Measurements from ENCODE around the gene TBXAS1.
"Not testable (repeated sequence)": the region's sequence is repeated elsewhere in the genome, so short reads cannot be mapped to it uniquely, and the experiment has no call there.

The TBXAS1 gene

DNA sequence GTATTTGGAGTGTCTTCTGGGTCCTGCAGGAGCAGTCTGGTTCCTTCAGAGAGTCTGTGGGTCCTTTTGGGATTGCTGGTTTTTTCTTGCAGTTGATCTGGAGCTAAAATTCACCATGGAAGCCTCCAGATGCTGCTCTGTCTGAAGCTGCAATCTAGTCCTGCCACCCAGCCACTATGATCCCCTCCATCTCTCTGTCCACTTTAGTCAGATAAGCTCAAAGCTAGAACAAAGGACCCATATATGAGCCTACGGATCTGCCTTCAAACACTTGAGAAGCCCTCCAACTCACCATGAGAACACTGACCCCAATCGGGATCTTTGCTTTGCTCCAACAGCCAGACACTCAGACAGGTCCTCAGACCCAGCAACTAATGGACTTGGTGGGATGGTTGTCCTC, 618 bp upstream of the TBXAS1 start:
- no peak for DNase-seq

DNA sequence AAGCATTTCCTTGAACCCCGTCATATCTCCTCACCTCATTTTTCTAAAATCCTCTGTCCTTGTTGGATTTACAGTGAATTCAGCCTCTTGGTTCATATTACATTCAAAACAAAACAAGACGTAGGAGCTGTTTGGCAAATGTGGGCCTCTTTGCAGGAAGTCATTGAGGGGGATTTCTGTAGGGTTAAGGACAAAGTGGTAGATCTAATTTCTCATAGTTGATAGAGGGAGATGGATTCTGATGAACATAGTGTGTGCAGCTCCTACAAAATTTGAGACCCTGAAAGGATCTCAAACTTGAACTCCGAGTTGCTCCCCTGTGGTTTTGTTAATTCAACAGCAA, 682 bp downstream of the TBXAS1 start:
- DNase-seq = no peak

DNA sequence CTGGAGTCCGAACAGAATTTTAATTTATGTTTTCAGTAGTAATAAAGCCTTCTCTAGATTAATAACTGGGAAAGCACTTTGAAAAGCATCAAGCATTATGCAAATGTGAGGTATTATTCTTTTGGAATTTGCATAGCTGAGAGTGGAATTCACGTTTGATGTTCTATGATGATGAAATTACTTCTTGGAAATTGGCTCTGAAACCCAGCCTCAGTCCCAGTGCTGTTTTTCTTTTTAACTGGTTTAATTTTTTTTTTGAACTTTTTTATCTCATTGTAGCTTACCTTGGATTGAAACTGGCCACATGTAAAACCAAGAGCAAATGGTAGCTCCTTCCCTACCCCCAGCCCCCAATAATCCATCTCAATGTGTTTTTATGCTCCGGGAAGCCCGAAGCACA, 1.2 kb downstream of the TBXAS1 start:
- no peak for DNase-seq

- no peak for DNase-seq
These were observed 1.9 kb downstream of the TBXAS1 start for GRCh38 chr7:139830782-139831501.

DNA sequence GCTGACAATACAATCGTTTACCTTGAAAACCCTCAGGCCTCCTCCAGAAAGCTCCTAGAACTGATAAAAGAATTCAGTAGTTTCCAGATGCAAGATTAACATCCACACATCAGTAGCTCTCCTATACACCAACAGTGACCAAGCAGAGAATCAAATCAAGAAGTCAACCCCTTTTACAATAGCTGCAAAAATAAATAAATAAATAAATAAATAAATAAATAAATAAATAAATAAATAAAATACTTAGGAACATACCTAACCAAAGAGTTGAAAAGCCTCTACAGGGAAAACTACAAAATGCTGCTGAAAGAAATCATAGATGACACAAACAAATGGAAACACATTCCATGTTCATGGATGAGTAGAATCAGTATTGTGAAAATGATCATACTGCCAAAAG, 6.8 kb downstream of the TBXAS1 start:
- not testable (repeated sequence) for DNase-seq

GRCh38 chr7:139837291-139837690, 8.2 kb downstream of the TBXAS1 start:
- not testable (repeated sequence) for DNase-seq

DNA sequence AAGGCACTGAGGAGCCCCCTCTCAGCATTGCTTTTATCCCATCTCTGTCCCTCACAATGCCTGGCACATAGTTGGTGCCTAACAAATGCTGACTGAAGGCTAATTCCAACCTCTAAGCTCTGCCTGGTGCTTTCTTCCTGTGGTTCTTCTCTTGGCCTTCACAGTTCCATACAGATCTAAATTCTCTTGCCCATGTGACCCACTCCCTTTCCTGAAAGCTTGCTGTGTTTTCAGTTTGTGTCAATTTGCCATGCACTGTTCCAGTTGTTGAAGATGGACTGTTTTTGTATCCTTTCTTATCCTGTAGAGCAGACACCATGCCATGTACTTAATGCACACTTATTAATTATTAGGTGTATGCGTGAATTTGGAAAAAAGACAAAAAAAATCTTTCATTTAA, 9.2 kb downstream of the TBXAS1 start:
- DNase-seq = no peak

GRCh38 chr7:139838876-139839275, 9.8 kb downstream of the TBXAS1 start:
- DNase-seq = no peak

- DNase-seq = no peak
These were observed 11.7 kb downstream of the TBXAS1 start for GRCh38 chr7:139840776-139841175.

DNA sequence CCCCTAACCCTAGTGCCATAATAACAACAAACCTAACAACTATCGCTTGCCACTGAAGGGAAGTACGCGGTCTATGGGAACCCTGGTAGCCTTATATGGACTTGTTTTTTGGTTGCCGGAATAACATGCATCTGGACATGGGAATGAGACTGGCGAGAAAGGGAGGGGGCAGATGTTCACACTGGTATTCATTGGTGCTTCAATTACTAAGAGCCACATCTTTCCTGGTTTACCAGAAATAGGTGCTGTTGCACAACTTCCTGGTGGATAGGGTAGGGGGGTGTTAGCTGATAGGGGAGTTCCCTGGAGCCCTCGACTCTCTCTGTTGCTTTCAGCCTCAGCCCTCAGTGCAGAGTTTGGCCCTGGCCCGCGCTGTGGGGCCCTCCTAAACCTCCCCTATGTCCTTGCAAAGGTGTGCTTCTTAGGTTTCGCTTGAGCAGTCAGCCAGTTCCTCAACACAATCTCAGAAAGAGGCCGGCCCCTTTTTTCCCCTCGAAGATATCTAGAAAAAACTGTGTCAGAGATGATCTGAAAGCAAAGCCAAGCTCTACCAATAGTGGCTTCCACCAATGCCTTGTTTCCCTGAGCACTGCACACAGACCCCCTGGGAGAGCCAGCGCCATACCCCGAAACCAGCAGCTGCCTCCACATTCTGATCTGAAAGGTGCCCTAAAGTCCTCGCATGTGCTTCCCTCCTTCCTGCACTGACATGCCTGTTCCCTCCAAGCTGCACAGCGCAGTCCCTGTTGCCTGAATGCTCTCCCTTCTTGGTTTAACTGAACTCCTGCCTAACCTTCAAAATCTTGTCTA, 13.5 kb downstream of the TBXAS1 start:
- DNase-seq = no peak

DNA sequence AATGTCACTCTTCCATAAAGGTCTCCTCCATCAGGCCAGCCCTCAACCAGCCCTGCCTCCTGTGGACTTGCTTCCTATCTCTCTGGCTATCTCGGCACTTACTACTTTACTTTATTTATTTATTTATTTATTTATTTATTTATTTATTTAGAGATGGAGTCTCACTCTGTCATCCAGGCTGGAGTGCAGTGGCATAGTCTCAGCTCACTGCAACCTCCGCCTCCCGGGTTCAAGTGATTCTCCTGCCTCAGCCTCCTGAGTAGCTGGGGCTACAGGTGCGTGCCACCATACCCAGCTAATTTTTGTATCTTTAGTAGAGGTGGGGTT, 14.1 kb downstream of the TBXAS1 start:
- not testable (repeated sequence) for DNase-seq

- no peak for DNase-seq
These were observed 15.8 kb downstream of the TBXAS1 start for GRCh38 chr7:139844779-139845442.

DNA sequence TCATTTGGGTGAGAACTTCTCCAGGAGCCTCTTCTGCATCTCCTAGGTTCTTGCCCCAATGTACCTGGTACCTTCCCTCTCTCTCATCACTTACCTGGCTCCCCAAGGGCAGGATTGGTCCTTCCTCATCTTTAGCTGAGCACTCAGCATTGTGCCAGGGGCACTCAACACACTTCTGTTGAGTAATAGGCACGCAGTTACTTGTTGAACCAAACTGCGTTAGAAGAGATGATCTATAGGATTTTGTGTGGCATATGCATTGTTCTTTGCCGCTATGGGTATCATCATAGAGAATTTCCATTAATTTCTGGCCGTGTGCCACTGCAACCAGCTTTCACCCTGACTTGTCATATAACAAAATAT, 16.4 kb downstream of the TBXAS1 start:
- DNase-seq = no peak

- DNase-seq = no peak
These were observed 17.2 kb downstream of the TBXAS1 start for GRCh38 chr7:139846297-139846696.

DNA sequence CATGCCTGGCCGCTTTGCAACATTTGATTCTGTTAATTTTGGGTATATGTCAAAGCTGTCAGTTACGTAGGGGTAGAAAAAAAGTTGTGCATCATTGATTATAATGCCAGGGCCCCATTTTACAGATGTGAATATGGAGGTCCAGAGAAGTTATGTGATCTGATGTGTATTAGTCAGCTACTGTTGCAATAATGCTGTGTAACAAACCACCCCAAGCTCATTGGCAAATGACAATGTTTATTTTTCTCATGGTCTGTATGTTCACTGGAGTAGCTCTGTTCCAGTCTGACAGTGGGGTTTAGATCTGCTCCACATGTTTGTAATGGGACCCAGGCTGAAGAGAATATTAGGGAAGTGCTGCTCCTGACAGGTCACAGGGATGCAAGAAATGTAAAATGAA, 19.2 kb downstream of the TBXAS1 start:
- no peak for DNase-seq

- no peak for DNase-seq
These were observed 21.8 kb downstream of the TBXAS1 start for GRCh38 chr7:139850906-139851305.

- DNase-seq = no peak
These were observed 22.9 kb downstream of the TBXAS1 start for GRCh38 chr7:139851770-139852481.

- no peak for DNase-seq
These were observed 23.4 kb downstream of the TBXAS1 start for GRCh38 chr7:139852482-139852845.

- DNase-seq = no peak
These were observed 24.6 kb downstream of the TBXAS1 start for GRCh38 chr7:139853506-139854123.

- no peak for DNase-seq
These were observed 25.1 kb downstream of the TBXAS1 start for GRCh38 chr7:139854124-139854511.

DNA sequence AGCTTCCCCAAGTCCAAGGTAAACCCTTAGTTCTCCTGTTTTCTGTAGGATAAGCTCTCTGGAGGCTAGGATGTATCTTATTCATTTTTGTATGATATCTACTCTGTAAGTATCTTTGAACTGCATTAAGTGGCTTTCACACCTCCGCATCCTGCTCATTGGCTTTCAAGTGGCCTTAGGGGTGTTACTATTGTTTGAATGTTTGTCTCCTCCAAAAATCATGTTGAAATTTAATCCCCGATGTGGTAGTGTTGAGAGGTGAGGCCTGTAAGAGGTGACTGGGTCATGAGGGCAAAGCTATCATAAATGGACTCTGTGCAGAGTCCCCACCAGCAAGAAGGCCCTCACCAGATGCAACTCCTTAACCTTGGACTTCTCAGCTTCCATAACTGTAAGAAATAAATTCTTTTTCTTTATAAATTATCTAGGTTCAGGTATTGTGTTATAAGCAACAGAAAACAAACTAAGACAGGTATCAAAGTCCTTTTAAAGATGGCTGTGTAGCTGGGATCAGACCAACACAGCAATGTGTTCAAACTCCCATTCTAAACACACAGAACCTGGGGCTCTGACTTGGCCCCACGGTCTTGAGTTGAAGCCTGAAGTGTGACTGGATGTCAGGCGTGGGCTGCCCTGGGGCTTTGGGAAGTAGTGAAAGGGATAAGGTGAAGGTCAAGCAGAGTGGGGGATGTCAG, 25.9 kb downstream of the TBXAS1 start:
- no peak for DNase-seq

DNA sequence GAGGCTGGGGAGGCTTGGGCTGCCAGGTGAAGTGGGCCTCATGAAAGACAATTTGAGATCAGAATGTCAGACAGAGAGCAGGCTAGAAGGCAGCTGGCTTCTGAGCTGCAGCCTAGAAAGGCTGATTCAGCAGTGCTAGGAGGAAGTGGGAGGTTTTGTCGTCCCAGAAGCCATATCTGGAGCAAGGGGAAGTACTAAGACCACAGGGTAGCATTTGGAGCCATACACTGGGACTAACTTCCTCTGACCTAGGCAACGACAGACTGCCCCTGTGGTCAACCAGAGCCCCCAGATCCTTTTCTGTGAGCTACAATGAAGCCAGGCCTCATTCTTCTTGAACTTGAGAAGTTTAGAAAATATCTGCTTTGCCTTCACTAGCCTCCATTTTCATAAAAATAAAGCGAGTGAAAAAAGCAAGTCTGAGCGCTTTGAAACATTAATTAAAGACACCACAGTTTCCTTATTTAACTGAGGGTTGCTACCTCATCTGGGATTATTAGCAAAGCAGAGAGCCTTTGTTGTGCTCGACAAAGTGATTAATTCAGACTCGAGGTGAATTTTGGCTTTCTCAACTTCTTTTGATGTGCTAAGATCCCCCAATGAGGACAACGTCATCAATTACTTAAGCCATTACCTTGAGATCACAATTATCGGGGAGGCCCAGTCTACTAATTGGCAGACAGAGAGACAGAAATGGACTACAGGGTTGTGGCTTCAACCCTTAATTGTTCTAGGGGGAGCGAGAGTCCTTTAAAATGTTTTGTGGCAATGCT, 26.6 kb downstream of the TBXAS1 start:
- no peak for DNase-seq

Data from stimulated activated naive CD4-positive, alpha-beta T cell treated with Interleukin-2 at 50 U/mL for 16 hours (primary cell).